HG03520 (cell line): Measurements from ENCODE around the gene ASZ1.
A peak's percentile ranks its signal among the peaks of the same experiment; 100 is the strongest.

Experiments
- ATAC-seq: cut with Tn5 transposase; IDR thresholded peaks from one replicate; pipeline ENCODE4 v1.9.1; 2021; ENCODE audit warnings: mild to moderate bottlenecking, moderate library complexity; ENCODE audit not compliant: unreplicated experiment

The ASZ1 gene

DNA sequence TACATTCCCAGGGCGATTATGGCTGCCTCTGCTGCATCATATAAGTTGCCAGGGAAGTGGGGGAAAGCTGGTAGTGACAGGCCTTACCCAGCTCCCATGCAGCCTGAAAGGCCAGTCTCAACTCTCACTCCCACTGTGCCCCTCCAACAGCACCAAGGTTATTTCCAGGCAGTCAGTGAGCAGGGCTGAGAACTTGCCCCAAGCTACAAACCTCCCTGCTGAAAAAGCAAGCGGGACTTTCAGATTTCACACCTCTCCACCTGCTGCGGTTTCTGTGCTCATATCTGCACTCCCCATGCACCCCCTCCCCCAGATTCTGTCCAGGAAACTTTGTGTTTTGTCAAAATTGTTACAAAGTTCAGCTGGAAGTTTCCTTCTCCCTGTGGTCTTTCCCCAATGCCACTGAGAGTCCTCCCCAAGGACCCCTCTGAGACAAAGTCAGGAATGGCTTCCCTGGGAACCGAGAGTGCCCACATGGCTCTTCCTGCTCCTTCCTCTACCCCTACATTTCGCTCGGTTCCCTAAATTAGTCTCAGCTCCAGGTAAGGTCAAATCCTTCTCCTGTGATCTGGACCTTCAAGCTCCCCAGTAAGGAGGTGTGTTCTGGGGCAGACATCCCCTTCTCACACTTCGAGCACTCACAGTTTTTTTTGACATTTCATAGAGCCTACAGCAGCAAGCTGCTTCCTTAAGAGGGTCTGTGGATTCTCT lies 79.2 kb downstream of the ASZ1 start:
- peak; percentile 90 for ATAC-seq

DNA sequence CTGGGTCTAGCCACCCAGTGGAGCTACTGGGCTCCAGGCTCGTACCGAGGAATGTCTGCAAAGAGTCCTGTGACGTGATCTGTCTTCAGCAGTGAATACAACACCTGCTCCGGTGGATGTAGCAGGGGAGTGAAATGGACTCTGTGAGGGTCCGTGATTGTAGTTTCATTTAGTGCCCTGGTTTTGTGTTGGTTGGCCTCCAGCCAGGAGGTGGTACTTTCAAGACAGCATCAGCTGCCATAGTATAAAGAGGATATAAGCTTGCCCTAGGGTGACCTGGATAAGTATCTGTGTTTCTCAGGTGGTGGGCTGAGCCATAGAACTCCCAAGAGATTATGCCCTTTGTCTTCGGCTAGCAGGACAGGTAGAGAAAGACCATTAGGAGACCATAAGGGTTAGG lies 79.8 kb downstream of the ASZ1 start:
- peak; percentile 17 for ATAC-seq

DNA sequence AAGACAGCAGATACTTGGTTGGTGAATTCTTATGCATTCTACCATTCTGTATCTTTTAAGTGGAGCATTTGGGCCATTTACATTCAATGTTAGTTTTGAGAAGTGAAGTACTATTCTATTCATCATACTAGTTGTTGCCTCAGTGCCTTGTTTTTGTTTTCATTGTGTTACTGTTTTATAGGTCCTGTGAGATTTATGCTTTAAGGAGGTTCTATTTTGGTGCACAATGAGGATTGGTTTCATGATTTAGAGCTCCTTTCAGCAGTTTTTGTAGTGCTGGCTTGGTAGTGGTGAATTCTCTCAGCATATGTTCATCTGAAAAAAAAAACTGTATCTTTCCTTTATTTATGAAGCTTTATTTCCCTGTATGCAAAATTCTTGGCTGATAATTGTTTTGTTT lies 81.1 kb downstream of the ASZ1 start:
- no peak for ATAC-seq

DNA sequence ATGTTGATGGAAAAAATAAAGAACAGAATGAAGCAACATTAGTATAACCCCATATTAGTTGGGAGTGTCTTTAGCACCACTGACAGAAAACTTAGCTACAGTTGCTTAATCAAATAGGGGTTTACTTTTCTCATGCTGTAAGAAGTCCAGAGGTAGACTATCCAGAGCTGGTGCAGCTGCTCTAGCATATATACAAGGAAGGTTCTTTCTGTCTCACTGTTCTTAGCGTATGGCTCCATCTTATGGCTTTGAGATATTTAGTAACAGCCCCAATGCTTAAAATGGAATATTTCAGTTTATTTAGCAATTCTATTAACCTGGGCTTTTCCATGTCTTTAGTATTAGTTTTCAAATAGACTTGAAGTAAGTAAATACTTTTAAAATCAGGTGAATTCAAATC lies 89.3 kb downstream of the ASZ1 start:
- no peak for ATAC-seq

DNA sequence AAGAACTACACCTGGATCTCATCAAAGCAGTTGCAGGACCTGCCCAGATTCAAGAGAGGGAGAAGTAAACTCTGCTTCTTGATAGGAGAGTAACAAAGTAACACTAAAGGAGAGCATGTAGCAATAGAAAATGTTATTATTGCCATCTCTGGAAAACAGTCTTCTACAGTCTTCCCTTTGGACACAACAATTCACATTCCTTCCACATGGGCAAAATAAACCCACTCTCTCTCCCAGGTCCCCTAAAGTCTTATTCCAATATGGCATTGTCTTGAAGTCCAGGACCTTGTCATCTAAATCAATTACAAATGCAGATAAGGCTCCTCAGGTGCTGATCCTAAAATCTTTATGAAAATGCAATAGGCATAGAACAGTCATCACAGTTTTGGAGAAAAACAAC lies 94.1 kb downstream of the ASZ1 start:
- ATAC-seq, result no peak

DNA sequence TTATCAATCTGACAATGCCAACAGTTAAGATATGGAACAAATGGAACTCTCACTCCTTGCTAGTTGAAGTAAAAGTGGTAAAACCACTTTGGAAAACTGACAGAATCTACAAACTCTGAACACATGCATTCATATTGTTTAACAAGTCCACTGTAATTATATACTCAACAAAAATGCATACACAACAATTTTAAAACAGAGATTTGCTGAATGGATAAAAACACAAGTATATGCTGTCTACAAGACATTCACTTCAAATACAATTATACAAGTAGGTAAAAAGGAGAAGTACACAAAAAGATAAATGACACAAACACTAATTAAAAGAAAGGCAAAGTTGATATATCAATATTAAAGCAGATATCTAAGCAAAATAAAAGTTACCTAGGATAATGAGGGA lies 95.3 kb downstream of the ASZ1 start:
- no peak for ATAC-seq

DNA sequence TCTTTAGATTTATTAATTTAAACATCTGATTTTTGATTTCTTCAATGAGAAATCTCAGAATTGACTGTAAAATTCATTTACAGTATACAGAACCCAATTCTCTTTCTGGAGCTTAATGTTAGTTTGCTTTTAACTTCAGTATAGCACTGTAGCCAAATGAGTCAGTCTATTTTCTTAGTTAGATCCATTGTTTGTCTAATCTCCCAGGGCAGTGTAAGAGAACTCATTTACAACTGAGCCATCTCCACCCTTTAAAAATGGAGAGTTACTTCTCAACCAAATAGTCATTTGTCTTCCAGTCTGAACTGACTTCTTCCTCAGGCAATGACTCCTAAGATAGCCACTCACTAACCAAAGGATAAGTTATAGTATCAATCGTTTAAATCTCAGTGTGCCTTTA lies 101.5 kb downstream of the ASZ1 start:
- no peak for ATAC-seq

DNA sequence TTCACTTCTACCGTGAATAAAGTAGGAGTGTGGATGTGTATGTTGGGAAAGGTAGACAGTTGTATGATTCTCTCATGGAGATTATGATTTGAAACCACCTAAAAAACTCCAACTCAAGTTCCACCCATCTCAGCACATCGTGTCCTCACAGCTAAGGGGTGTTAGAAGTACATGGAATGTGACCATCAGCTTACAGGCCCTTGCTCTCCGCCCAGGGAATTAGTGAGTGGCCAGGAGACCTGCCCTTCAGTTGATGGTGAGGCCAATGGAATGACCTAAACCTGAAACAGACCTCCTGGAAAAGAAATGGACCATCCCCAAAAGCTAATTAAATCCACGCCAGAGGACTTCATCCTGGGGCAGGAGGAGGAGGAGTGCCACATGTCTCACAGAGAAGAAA lies 102.3 kb downstream of the ASZ1 start:
- no peak for ATAC-seq

DNA sequence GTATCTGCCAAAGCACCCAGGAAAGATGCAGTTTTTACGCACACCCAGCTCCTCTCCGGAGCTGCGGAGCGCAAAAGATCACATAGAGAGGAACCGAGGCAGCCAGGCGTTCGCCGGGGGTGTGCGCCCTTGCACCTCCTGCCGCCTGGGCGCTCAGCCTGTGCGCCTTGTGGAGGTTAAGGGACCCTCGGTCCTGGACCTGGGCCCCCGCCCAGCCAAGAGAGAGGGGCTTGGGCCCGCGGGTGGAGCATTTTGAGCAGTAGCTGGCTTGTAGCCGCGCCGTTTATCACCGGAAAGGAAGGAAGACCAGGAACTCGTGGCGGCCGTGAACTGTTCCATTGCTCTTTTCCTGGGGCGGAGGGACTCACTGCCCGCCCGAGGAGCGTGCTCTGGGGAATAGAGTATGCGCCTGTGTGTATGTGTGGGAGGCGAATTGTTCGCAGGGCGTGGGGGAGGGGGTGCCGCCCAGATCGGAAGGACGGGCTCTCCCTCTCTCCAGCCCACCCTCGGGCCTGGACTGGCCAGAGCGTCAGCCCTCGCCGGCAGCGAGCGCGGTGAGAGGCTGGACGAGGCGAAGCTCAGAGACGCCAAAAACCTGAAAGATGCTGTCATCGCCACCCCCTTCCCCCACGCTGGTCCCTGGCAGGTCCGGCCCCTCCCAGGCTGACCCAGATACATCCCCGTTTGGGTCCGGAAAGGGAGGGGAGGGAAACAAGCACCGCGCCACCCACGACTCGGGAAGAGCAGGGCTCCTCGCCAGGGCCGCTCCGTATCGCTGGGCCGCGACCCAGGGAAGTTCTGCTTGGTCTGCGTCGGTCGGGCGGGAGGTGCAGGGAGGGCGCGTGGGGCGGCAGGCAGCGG lies 103.2 kb downstream of the ASZ1 start:
- ATAC-seq, result no peak

DNA sequence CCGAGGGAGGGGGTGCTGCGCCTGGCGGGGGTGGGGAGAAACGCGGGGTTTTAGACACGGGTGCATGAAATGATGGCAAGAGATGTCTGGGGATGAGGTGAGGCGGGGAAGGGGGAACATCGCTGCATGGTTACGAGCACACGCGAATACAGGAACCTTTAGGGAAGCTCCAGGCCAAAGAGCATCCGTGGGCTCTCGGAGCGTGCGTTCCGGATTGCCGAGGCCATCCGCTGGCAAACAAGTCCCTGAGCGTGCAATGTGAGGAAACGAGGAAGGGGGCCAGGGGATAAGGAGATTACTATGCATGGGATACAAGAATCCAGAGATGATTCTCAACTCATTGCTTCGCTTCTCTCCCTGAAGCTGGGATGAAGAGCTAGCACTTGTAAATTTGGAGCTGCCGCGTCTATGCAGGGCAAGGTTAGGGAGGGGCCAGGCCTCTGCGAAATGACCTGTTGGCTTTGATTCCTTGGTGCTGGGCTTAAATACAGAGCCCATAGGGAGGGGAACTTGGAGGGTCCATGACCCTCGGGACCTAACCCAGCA lies 103.9 kb downstream of the ASZ1 start:
- no peak for ATAC-seq

DNA sequence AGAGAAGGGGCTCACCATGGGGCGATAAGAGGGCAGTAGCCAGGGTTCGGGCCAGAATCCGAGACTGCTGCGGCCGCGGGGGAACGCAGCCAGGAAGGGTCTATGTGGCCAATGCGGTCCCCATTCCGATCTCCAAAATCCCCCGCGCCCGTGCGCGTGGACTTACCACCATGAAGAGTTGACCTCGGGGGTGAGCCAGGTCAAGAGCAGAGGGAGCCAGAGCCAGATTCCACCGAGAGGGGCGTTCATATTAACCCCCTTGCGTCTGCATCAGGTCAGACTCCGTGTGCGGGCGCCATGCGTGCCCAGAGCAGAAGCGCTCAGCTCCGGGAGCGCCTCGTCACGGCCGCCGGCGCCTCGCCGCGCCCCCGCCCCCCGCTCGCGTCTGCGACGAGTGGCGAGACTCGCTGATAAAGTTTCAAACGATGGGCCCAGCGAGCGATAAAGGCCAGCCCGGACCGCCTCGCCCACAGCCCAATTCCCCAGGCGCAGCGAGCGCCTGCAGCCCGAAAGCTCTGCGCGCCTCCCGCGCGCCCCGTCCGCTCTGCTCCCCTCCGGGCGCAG lies 104.5 kb downstream of the ASZ1 start, which contains the start of gene WNT2:
Gene WNT2 (minus strand): TSS at position 318 of the 564 bp plus-strand sequence. CDS start 69 bp downstream, at position 249.
- ATAC-seq, result no peak

DNA sequence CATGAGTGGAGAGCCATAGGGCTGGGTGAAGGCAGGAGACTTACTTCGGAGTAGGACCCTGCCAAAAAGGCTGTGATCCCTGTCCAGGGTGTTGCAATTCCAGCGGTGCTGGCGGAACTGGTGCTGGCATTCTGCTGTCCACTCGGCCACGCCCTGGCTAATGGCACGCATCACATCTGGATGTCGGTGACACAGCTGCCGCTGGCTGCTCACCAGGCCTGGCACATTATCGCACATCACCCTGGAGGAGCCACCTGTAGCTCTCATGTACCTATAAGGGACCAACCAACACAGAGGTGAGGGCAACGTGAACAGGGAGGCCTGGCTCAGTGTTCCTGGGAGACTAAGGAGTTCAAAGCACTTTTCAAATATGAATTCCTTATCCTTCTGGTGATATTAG lies 106.8 kb downstream of the ASZ1 start:
- ATAC-seq, result no peak

DNA sequence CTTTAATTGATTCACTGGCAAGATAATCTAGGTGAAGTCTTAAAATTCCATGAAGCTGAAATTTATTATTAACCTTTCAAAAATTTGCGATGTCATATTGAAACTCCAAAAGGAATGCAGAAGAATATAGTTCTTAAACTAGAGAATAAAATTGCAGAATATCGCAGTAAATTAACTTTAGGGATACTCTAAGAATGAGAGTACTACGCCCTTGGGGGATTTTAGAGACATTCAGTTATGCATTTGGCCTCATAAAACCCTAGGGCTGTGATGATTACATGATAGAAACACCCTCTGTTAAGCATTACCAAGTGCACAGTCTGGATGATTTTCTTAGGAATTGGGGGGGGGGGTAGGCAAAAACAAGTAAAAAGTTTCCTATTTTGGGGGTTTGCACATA lies 108.1 kb downstream of the ASZ1 start:
- no peak for ATAC-seq

DNA sequence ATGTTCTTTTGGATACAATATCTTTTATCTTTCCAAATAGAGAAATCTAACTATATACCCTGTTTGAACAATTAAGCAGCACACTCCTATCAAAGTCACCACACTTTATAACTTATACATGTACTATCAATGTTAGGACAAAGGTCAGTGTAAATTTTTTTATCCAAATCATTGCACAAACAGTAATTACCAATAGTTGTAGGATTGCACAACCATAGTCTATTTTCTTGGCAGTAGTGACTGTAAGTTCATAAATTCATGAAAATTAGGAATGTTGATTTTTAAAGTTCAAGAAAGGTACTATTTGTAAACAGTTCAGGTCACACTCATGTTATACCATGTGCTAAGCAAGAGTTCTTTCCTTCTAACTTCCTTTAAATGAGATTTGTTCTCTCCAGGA lies 113.7 kb downstream of the ASZ1 start:
- no peak for ATAC-seq
